Activated T-cell treated with anti-CD3 and anti-CD28 coated beads, Interleukin-2, amount 50 U/mL, for 72 hours (primary cell): ENCODE results near the gene HSPA12B. TPM values are rescaled to one million over a fixed set of nuclear protein-coding genes. Genes with fewer than 3 reads are reported as not detected.

ENCODE experiments used
- ATAC-seq, 2 donors: fragments of 150-1000 bp; cut with Tn5 transposase; replicated peaks in 1 of 2; 2 replicates each; pipeline ENCODE4 v1.10.0; 2021; ENCODE audit warnings: moderate library complexity in 2 of 2, mild to moderate bottlenecking in 1 of 2
- DNase-seq, 2 donors: peaks; one replicate each; pipeline ENCODE4 v3.0.0; 2021 to 2022; ENCODE audit warnings: mixed read lengths in 1 of 2
- H3K27ac Mint-ChIP-seq: one replicate; pipeline ENCODE4 v1.8.0; 2022; ENCODE audit warnings: mild to moderate bottlenecking, moderate library complexity, mixed read lengths
- H3K27me3 Mint-ChIP-seq: one replicate; pipeline ENCODE4 v1.8.0; 2022; ENCODE audit warnings: low read depth, mixed read lengths
- H3K36me3 Mint-ChIP-seq, 2 donors: one replicate each; pipeline ENCODE4 v1.8.0; 2022; ENCODE audit warnings: mixed read lengths in 2 of 2, mild to moderate bottlenecking in 1 of 2; ENCODE audit not compliant: insufficient read depth in 2 of 2
- H3K4me1 Mint-ChIP-seq: one replicate; pipeline ENCODE4 v1.8.0; 2022; ENCODE audit warnings: low read depth, mixed read lengths
- H3K4me3 Mint-ChIP-seq, 2 donors: one replicate each; pipeline ENCODE4 v1.8.0; 2022; ENCODE audit warnings: mild to moderate bottlenecking in 2 of 2, mixed read lengths in 2 of 2, moderate library complexity in 2 of 2
- H3K9me3 Mint-ChIP-seq, 2 donors: one replicate each; pipeline ENCODE4 v1.8.0; 2022; ENCODE audit warnings: mixed read lengths in 2 of 2
- total RNA-seq, 2 donors: library from RNA; stranded (reverse); gene quantifications; one replicate each; pipeline ENCODE4 v1.2.3, GENCODE V29; 2022

HSPA12B gene
- total RNA-seq, 2 donors from 2014 or later = not detected

DNA sequence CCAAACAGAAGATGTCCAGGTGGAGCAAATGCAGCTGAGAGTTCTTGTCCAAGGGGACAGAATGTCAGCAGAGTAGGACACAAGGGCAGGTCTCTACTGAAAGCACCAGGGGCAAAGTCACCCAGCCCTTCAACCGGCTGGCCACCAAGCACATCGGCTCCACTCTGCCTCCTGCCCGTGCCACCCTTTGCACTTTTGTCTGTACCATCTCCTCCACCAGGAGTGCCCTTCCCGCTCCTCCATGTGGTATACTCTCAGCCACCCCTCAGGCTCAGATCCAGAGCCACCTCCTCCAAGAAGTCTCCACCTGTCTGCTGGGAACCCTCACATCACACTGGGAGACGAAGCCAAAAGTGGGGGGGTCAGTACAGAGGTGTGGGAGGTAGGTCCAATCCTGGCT is 4.1 kb upstream of the HSPA12B start:
- Mint-ChIP-seq H3K36me3 (no peaks in the 10 kb centered on the region), H3K4me1 (no peaks in the 10 kb centered on the region), H3K4me3 (no peak overlapping the region), H3K9me3 (no peaks in the 10 kb centered on the region), H3K27ac (no peak overlapping the region), H3K27me3 (peaks cover 48% of the 10 kb centered on the region)
- ATAC-seq = no peak
- DNase-seq = no peak

DNA sequence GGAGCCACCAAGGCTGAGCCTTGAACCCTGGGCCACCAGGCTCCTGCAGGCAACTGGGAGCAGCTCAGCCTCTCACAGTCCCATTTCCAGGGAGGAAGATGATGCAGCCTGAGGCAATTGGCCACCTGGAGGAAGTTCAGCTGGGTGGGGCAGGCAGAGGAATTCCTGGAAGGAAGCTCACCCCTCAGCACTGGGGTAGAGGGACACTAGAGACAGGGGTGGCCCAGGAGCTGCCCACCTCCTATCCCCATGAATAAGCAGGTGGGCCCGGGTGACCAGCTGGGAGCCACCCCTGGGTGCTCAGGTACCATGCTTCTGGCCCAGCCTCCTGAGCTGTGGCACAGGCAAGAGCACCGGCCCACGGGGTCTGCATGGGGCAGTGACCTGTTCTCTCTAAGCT is 3.6 kb upstream of the HSPA12B start:
- H3K9me3 Mint-ChIP-seq = no peaks in the 10 kb centered on the region
- no peak for ATAC-seq
- no peaks in the 10 kb centered on the region for H3K36me3 Mint-ChIP-seq
- H3K27me3 Mint-ChIP-seq = peaks cover 51% of the 10 kb centered on the region
- H3K4me3 Mint-ChIP-seq = no peak overlapping the region
- DNase-seq = no peak
- H3K27ac Mint-ChIP-seq = no peak overlapping the region
- H3K4me1 Mint-ChIP-seq = no peaks in the 10 kb centered on the region

DNA sequence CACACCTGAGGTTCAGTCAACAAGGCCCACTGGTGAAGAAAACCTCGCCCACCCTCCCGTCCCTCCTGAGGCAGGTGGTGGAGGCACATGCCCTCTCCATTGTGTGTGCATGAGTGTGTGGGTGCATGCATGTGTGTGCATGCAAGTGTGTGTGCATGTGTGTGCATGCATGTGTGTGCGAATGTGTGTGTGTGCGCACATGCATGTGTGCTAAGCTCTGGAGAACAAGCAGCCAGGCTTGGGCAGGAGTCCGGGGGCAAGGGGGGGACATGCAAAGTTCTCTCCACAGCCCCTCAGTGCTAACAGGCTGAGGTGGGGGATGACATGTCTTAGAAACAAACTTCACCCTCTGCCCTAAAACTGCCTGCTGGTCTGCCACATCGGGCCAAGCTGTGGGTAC is 3.1 kb upstream of the HSPA12B start:
- Mint-ChIP-seq H3K9me3 (no peaks in the 10 kb centered on the region), H3K4me3 (no peak overlapping the region), H3K27me3 (peaks cover 51% of the 10 kb centered on the region), H3K4me1 (no peaks in the 10 kb centered on the region), H3K27ac (no peak overlapping the region), H3K36me3 (no peaks in the 10 kb centered on the region)
- no peak for ATAC-seq
- no peak for DNase-seq

DNA sequence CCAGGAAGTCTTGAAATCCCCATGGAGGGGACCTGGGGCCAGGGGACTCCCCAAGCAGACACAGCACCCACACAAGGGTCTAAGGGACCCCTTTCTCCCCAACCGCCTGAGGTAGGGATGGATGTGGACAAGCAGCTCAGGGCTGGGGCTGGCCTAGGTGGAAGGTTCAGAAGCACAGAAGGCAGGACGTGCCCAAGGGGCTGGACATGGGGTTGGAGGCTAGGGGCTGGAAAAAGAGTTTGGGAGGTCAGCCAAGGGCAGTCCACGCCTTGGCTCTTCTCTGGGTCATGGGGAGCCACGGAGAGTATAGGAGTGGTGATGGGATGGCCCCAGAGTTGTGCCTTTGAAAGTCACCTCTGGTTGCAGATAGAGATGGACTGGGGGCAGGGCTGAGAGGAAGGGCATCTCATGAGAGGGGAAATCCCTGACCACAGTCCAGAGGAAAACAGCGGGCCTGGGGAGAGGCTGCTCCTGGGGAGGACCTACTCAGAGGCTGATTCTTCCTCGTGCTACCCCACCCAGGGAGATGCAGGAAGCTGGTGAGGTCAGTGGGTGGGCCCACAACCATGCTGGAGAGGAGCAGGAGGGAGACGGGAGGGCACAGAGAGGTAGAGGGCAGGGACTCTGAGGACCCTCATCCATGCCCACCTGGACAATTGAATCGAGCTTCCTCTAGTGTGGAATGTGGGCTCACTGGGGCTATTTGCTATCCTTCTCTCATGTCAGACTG is 2.5 kb upstream of the HSPA12B start:
- H3K9me3 Mint-ChIP-seq = no peaks in the 10 kb centered on the region
- DNase-seq (no peak), ATAC-seq (no peak)
- peaks cover 51% of the 10 kb centered on the region for H3K27me3 Mint-ChIP-seq
- H3K4me3 Mint-ChIP-seq = no peak overlapping the region
- H3K27ac Mint-ChIP-seq = no peak overlapping the region
- no peaks in the 10 kb centered on the region for H3K36me3 Mint-ChIP-seq
- no peaks in the 10 kb centered on the region for H3K4me1 Mint-ChIP-seq

DNA sequence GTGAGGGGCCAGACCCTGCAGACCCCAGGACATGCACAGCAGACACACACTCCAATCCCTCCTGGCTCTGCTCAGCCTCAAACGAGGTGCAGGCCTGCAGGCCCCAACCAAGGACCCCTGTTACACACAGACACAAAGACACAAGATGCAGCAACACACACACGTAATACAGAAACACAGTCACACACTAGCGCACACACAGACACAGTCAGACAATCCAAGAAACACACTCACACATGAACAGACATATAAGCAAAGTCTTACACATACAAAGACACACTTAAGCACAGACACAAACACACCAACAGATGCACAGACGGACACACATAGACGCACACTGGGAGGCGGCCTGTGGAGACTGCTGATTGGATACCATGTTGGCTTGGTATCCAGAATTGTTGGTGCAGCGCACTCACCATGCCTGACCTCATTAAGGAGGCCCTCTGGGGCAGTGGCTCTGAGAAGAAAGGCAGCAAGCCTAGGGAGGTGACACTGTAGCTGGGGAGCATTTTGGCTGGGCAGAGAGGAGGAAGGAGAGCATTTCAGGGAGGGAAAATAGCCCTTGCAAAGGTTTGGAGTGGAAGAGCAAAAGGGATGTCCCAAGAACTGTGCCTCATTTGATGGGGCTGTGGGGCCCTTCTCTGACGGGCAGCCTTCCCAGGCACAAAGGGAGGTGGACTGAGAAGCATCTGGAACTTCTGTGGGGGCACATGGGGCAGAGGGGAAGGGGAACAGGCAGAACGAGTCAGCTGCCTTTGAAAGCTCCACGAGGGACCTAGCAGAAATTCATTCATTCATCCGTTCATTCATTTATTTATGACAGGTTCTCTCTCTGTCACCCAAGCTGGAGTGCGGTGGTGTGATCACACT is 1.4 kb upstream of the HSPA12B start:
- Mint-ChIP-seq H3K27me3 (peaks cover 51% of the 10 kb centered on the region), H3K36me3 (no peaks in the 10 kb centered on the region), H3K9me3 (no peaks in the 10 kb centered on the region), H3K27ac (no peak overlapping the region), H3K4me1 (no peaks in the 10 kb centered on the region), H3K4me3 (no peak overlapping the region)
- ATAC-seq (no peak), DNase-seq (no peak)

DNA sequence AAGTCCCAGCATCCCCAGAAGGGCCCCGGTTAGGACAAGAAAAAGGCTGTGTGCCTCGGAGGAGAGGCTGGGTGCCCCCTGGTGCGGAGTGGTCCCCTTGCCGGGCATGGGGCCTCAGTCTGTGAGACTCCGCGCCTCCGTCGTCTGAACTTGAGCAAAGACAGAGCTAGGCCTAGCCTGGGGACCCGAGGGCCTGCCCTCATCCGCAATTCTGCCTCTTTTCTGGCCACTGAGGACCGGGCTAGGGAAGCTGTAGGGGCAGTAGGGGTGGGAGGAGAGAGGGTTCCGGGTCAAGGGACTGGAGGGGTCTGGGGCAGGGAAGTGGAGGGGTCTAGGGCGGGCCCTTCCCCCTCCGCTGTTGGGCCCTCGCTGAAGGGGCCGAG is 550 bp upstream of the HSPA12B start:
- Mint-ChIP-seq H3K36me3 (no peaks in the 10 kb centered on the region), H3K27ac (no peak overlapping the region), H3K4me3 (no peak overlapping the region), H3K27me3 (peaks cover 48% of the 10 kb centered on the region), H3K4me1 (no peaks in the 10 kb centered on the region), H3K9me3 (no peaks in the 10 kb centered on the region)
- DNase-seq (no peak), ATAC-seq (no peak)

DNA sequence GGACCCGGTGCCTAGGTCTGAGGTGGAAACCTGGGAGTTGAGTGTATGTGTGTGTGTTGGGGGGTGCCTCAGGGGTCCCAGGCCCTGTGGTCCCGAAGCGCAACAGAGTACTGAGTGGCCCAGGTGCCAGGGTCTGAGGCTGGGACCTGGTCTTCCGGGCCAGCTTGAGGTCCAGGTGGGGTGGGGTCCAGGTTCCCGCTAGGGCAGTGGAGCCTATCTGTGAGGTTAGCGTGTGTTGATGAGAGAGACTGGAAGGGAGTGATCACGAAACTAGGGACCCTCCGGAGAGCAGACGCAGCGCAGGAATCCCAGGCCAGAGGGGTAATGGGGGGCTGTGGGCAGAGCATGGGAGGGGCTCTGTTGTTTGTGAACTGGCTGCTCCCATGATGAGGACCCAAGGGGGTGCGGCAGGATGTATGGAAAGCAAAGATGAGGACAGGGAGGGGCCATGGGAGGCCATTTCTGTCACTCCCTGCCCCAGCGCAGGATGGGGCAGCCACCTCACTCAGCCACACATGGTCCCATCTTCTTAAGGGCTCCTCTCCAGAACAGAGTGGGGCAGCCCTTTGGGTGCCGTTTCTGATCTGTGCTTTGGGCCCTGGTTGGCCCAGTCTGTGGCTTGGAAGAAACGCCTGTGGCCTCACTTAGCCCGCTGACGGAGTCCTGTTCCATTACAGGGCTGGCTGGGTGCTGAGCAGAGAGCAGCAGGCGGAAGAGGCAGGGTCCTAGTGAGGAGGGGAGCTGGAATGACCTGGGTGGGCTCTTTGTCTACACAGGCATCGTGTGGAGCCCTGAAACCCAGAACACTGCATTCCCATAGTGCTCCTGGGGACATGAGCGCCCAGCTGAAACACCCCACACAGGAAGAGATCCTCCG is 872 bp downstream of the HSPA12B start:
- no peaks in the 10 kb centered on the region for H3K4me1 Mint-ChIP-seq
- no peak overlapping the region for H3K4me3 Mint-ChIP-seq
- H3K36me3 Mint-ChIP-seq = no peaks in the 10 kb centered on the region
- no peak for DNase-seq
- no peaks in the 10 kb centered on the region for H3K9me3 Mint-ChIP-seq
- H3K27ac Mint-ChIP-seq = no peak overlapping the region
- ATAC-seq = no peak
- peaks cover 34% of the 10 kb centered on the region for H3K27me3 Mint-ChIP-seq

DNA sequence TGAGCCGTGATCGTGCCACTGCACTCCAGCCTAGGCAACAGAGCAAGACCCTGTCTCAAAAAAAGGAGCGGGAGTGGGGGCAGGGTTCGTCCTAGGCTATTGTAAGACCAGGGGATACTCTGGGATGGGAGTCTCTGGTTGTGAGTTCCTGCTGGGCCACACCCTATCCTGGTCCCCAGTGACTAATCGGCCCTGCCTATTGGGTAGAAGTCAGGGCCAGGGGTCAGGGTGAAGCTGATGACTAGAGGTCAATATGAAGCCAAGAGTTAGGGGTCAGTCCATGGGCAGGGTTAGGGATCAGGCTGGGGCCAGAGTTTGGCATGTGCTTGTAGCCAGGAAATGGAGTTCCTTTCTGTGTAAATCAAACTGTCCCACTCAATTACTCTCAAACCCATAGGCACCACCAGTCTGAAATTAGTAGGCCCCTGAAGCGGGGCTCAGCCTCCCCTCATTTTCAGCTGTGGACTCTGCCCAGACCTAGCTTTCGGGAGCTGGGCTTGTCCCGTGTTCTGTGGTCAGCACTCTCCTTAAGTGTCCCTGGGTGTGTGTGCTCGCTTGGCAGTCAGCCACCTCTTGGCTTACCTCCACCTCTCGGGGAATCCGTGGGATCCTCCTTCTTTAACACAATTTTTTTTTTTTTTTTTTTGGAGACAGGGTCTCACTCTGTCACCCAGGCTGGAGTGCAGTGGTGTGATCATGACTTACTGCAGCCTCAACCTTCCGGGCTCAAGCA is 1.8 kb downstream of the HSPA12B start:
- Mint-ChIP-seq H3K36me3 (no peaks in the 10 kb centered on the region), H3K27me3 (peaks cover 32% of the 10 kb centered on the region), H3K27ac (no peak overlapping the region), H3K4me3 (no peak overlapping the region), H3K4me1 (no peaks in the 10 kb centered on the region), H3K9me3 (no peaks in the 10 kb centered on the region)
- ATAC-seq (no peak), DNase-seq (no peak)

DNA sequence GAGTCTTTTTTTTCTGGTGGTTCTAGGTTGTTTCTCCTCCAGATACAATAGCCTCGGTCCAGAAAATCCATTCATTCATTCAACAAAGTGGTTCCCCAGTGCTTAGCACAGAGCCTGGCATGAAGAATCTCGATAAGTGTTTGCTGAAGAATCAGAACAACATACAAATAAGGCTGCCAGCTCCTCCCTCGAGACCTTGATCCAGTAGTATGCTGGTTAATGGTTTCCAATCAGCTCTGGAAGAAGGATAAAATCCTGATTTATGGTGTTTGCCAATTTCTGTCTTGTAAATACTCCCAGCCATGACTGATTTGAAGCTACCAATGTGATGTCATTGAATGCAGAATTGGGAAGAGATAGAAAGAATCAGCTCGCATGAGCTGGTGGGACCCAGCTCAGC is 3.3 kb downstream of the HSPA12B start:
- H3K9me3 Mint-ChIP-seq = no peaks in the 10 kb centered on the region
- H3K36me3 Mint-ChIP-seq = no peaks in the 10 kb centered on the region
- H3K4me1 Mint-ChIP-seq = no peaks in the 10 kb centered on the region
- H3K27ac Mint-ChIP-seq = no peak overlapping the region
- DNase-seq (no peak), ATAC-seq (no peak)
- peaks cover 22% of the 10 kb centered on the region for H3K27me3 Mint-ChIP-seq
- H3K4me3 Mint-ChIP-seq = no peak overlapping the region

DNA sequence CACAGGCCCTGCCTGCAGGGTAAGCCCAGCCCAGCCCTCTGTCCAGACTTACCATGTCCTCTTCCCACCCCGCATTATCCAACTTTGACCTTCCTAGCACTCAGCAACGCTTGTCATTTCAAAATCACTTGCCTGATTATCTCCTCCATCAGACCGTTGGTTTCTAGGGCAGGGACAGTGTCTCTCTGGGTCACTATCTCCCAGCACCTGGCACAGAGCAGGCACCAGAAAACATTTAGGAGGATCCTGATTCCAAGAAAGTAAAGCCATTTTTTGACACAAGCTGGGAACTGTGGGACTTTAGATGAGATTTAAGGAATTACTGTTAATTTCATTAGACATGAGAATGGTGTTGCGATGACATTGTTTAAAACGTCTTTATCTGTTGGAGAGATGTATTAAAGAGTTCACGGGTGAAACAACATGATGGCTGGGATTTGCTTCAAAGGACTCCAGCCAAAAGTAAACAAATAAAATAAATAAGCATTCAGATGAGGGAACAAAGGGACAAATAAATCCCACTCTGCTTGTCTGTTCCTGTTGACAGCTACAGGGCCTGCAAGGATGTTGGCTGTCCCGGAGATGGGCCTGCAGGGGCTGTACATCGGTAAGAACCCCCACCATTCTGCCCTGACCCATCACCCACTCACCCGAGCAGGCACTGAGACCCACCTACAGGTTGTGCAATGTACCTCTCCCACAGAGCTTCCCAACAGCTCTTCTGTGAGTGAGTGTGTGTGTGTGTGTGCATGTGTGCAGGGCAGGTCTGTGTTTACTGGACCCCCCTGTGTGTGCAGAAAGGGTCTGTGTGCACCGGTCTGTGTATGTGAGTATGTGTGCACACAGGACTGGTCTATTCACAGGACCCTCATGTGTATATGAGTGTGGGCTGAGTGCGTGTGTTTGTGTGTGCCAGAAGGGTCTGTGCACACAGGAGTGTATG is 5.9 kb downstream of the HSPA12B start:
- ATAC-seq (no peak), DNase-seq (no peak)
- H3K27ac Mint-ChIP-seq = no peak overlapping the region
- no peaks in the 10 kb centered on the region for H3K36me3 Mint-ChIP-seq
- no peak overlapping the region for H3K4me3 Mint-ChIP-seq
- peaks cover 3% of the 10 kb centered on the region for H3K27me3 Mint-ChIP-seq
- no peaks in the 10 kb centered on the region for H3K9me3 Mint-ChIP-seq
- no peaks in the 10 kb centered on the region for H3K4me1 Mint-ChIP-seq

DNA sequence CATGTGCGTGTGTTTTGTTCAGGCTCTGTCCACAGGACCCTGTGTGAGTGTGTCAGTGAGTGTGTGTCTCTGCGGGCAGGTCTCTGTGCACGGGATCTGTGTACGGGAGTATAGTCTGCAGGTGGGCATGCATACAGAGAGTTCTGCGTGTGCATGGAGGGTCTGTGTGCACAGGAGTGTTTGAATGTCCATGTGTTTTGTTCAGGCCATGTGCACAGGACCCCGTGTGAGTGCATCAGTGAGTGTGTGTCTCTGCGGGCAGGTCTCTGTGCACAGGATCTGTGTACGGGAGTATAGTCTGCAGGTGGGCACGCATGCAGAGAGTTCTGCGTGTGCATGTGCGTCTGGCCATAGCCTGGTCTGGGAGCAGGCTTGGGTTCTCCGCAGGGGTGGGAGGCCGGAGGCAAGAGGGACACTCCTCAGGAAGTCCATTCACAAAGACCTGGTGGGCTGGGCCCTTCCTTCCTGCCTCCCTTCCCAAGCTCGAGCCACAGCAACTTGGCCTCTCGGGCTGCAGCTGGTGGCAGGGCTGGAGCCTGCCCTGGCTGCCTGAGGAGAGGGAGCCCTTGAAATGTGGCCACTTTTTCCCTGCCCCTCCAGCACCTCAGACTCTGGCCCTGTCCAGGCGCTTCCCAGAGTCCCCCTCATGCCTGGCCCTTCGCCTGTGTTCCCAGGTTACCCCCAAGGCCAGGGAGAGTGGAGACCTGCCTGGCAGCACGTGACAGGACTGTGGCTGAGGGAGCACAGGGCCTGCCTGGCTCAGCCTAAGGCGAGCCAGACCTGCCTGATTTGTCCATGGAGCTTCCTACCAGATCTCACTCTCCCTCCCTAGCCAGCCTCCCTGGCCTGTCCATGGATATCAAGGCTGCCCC is 6.8 kb downstream of the HSPA12B start:
- Mint-ChIP-seq H3K27me3 (peaks cover 2% of the 10 kb centered on the region), H3K4me1 (no peaks in the 10 kb centered on the region), H3K4me3 (no peak overlapping the region), H3K36me3 (no peaks in the 10 kb centered on the region), H3K27ac (no peak overlapping the region), H3K9me3 (no peaks in the 10 kb centered on the region)
- ATAC-seq (no peak), DNase-seq (no peak)
